Thyroid gland (tissue), 4 donors: Measurements from ENCODE around the gene UBXN10.

Experiments used
- POLR2A ChIP-seq, 2 donors: fragments of 450-650 bp; IDR thresholded peaks; one replicate each; pipeline ENCODE4 v1.6.1; 2017; ENCODE audit warnings: antibody characterized with exemption in 2 of 2, mild to moderate bottlenecking in 2 of 2, moderate library complexity in 1 of 2
- TF ChIP-seq, protein P1 (sequence below), 6 experiments: fragments of 200-600 bp in 3 of 6; fragments of 450-650 bp in 3 of 6; sonication (generic) in 3 of 6; IDR thresholded peaks; one replicate each; pipeline ENCODE4 v1.5.1; 2016 to 2019; ENCODE audit warnings: antibody characterized with exemption in 6 of 6, mild to moderate bottlenecking in 2 of 6, inconsistent platforms in 1 of 6, moderate library complexity in 1 of 6

- TF ChIP-seq POLR2A (IDR thresholded peaks at IDR 0.05), result no peak
- TF ChIP-seq, protein P1, sequence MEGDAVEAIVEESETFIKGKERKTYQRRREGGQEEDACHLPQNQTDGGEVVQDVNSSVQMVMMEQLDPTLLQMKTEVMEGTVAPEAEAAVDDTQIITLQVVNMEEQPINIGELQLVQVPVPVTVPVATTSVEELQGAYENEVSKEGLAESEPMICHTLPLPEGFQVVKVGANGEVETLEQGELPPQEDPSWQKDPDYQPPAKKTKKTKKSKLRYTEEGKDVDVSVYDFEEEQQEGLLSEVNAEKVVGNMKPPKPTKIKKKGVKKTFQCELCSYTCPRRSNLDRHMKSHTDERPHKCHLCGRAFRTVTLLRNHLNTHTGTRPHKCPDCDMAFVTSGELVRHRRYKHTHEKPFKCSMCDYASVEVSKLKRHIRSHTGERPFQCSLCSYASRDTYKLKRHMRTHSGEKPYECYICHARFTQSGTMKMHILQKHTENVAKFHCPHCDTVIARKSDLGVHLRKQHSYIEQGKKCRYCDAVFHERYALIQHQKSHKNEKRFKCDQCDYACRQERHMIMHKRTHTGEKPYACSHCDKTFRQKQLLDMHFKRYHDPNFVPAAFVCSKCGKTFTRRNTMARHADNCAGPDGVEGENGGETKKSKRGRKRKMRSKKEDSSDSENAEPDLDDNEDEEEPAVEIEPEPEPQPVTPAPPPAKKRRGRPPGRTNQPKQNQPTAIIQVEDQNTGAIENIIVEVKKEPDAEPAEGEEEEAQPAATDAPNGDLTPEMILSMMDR (IDR thresholded peaks at IDR 0.05), result no peak
These were observed 26.3 kb downstream of the UBXN10 start for GRCh38 chr1:20212085-20212684.
